HT-29 (cell line): ENCODE measurements around the gene DMAC2L. TPM values are rescaled to one million over a fixed set of nuclear protein-coding genes. Genes with fewer than 3 reads are reported as not detected.

Experiments used
- DNase-seq: peaks from one replicate; pipeline ENCODE4 v3.0.0-alpha.2; 2015; ENCODE audit warnings: low spot score
- total RNA-seq: library from RNA; depleted of rRNA; stranded (reverse); fragments of >200 nt; shearing (Covaris generic); gene quantifications from 2 replicates; pipeline ENCODE4 v1.2.3, GENCODE V29; 2014

DMAC2L gene
- total RNA-seq, 1 experiment from 2014 or later = 4.1 TPM

- DNase-seq = peak; percentile 74
These were observed 9.0 kb downstream of the DMAC2L start for GRCh38 chr14:50321009-50321660.

GRCh38 chr14:50331596-50331995, 19.5 kb downstream of the DMAC2L start:
- no peak for DNase-seq

GRCh38 chr14:50333014-50333509, 20.9 kb downstream of the DMAC2L start:
- DNase-seq = no peak

GRCh38 chr14:50334211-50334610, 22.1 kb downstream of the DMAC2L start:
- DNase-seq = no peak

GRCh38 chr14:50335389-50335788, 23.3 kb downstream of the DMAC2L start:
- DNase-seq = no peak

GRCh38 chr14:50335989-50336824, 24.1 kb downstream of the DMAC2L start:
- no peak for DNase-seq

GRCh38 chr14:50338587-50338986, 26.5 kb downstream of the DMAC2L start:
- DNase-seq = no peak

GRCh38 chr14:50339178-50339804, 27.2 kb downstream of the DMAC2L start:
- DNase-seq = no peak

GRCh38 chr14:50340045-50340444, 27.9 kb downstream of the DMAC2L start:
- no peak for DNase-seq

GRCh38 chr14:50340963-50341362, 28.8 kb downstream of the DMAC2L start:
- DNase-seq = no peak

- peak; percentile 49 for DNase-seq
These were observed 30.3 kb downstream of the DMAC2L start for GRCh38 chr14:50342221-50343078.

GRCh38 chr14:50343434-50343833, 31.3 kb downstream of the DMAC2L start:
- no peak for DNase-seq

GRCh38 chr14:50344116-50344775, 32.1 kb downstream of the DMAC2L start:
- no peak for DNase-seq

- no peak for DNase-seq
These were observed 32.9 kb downstream of the DMAC2L start for GRCh38 chr14:50344876-50345563.

GRCh38 chr14:50345846-50346422, 33.8 kb downstream of the DMAC2L start:
- DNase-seq = no peak

GRCh38 chr14:50347521-50347920, 35.4 kb downstream of the DMAC2L start:
- peak; percentile 30 for DNase-seq

- DNase-seq = no peak
These were observed 36.8 kb downstream of the DMAC2L start for GRCh38 chr14:50348933-50349332.

GRCh38 chr14:50350975-50351374, 38.9 kb downstream of the DMAC2L start:
- DNase-seq = no peak

- no peak for DNase-seq
These were observed 40.5 kb downstream of the DMAC2L start for GRCh38 chr14:50352584-50352983.

- DNase-seq = no peak
These were observed 41.0 kb downstream of the DMAC2L start for GRCh38 chr14:50353126-50353525.
